K562 (cell line): Measurements from ENCODE around the gene SOCS7.

Experiments
- TF ChIP-seq, protein P1 (sequence below): sonication (generic); formaldehyde crosslinking; IDR thresholded peaks from 2 replicates; pipeline ENCODE4 v1.8.0; 2022; ENCODE audit warnings: mild to moderate bottlenecking, missing genetic modification reagents
- TF ChIP-seq, protein P2 (sequence below): sonication (generic); formaldehyde crosslinking; IDR thresholded peaks from 2 replicates; pipeline ENCODE4 v1.8.1; 2022; ENCODE audit warnings: missing genetic modification reagents

- TF ChIP-seq, protein P1, sequence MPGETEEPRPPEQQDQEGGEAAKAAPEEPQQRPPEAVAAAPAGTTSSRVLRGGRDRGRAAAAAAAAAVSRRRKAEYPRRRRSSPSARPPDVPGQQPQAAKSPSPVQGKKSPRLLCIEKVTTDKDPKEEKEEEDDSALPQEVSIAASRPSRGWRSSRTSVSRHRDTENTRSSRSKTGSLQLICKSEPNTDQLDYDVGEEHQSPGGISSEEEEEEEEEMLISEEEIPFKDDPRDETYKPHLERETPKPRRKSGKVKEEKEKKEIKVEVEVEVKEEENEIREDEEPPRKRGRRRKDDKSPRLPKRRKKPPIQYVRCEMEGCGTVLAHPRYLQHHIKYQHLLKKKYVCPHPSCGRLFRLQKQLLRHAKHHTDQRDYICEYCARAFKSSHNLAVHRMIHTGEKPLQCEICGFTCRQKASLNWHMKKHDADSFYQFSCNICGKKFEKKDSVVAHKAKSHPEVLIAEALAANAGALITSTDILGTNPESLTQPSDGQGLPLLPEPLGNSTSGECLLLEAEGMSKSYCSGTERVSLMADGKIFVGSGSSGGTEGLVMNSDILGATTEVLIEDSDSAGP (CRISPR knock-in tag): no peak
- TF ChIP-seq, protein P2, sequence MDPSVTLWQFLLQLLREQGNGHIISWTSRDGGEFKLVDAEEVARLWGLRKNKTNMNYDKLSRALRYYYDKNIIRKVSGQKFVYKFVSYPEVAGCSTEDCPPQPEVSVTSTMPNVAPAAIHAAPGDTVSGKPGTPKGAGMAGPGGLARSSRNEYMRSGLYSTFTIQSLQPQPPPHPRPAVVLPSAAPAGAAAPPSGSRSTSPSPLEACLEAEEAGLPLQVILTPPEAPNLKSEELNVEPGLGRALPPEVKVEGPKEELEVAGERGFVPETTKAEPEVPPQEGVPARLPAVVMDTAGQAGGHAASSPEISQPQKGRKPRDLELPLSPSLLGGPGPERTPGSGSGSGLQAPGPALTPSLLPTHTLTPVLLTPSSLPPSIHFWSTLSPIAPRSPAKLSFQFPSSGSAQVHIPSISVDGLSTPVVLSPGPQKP (CRISPR knock-in tag): no peak
Measured at GRCh38 chr17:38322156-38322779, 29.4 kb upstream of the SOCS7 start.
